ENCODE data around the gene TMEM175. TPM values are rescaled to one million over a fixed set of nuclear protein-coding genes. Genes with fewer than 3 reads are reported as not detected.

TMEM175 gene
- total and polyA plus RNA-seq, 2 donors (not counting 1 experiment from before 2014, with no cell fraction given), result 44.4 to 432 TPM

DNA sequence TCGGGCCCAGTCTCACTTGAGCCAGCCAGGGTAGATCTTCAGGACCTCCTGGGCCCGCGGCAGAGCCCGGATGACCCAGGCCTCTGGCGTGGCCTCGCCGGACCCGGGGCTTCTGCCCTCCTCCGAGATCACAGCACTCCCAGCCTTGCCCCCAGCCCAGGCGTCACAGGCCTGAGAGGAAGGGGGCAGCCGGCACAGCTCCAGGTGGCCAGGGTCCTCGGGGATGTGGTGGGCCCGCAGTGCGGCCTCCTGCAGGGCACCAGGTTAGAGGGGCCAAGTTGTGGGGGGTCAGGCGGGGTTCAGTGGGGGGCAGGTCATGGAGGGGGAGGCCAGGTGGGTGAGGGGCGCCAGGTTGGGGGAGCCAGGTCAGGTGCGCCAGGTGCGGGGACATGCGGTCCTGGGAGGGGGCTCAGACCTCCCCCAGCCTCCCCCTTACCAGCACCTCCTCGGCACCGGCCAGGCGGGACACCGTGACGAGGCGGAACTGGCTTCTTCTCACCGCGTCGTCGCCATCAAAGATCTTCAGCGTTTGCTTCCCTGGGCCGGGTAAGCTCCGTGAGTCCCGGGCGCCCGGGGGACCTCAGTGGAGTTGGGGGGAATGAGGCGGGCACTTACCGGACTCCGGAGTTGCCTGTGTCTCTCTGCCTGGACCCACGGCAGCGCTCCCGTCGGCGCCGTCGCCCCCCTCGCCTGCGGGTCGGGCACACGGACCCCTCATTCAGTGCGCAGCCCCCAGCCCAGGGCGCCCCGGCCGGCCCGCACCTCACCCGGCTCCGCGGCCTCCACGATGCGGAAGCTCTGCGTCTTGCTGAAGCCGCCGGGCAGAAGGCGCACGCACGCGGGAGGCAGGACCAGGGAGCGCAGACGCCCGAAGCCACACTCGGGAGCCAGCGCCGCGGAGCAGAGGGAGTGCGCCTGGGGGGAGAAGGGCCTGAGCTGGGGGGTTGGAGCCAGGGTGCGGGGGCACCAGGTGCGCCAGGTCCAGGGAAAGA is 35.1 kb downstream of the TMEM175 start:
- Histone ChIP-seq H3K4me2 (replicated peaks; ENCODE audit: low read depth, low read length, poor library complexity, severe bottlenecking) (peak overlapping the region; percentile 63), H3K9ac (ENCODE audit: low read length) (no peak overlapping the region), H3K4me1 (ENCODE audit: control insufficient read depth in 2 of 2, insufficient read depth in 2 of 2, low read length in 2 of 2) (peaks cover 11 to 25% of the 10 kb centered on the region in 2 donors), H3K79me2 (ENCODE audit: control insufficient read depth, insufficient read depth, low read length) (peaks cover 24% of the 10 kb centered on the region), H3K4me3 (ENCODE audit: control extremely low read depth in 1 of 5, extremely low read depth in 1 of 5, insufficient read depth in 1 of 5, low read depth in 2 of 5, low read length in 4 of 5) (peak overlapping the region in 1 of 5 experiments; percentile 5), H3K36me3 (replicated peaks in 1 of 2; ENCODE audit: control extremely low read depth in 1 of 2, control insufficient read depth in 1 of 2, extremely low read depth in 1 of 2, insufficient read depth in 2 of 2, low read length in 1 of 2) (peaks cover 0 to 6% of the 10 kb centered on the region in 2 experiments), H3K9me3 (ENCODE audit: control extremely low read depth in 1 of 3, control insufficient read depth in 2 of 3, insufficient read depth in 1 of 3, low read length in 2 of 3) (no peaks in the 10 kb centered on the region), H2AFZ (ENCODE audit: insufficient read depth, low read depth, low read length, poor library complexity, severe bottlenecking) (no peak overlapping the region), H4K20me1 (ENCODE audit: control insufficient read depth, insufficient read depth, low read length, poor library complexity, severe bottlenecking) (peaks cover 62% of the 10 kb centered on the region), H3K27ac (ENCODE audit: low read length in 2 of 2) (no peak overlapping the region), H3K27me3 (replicated peaks in 1 of 4; ENCODE audit: control extremely low read depth in 1 of 4, control insufficient read depth in 3 of 4, insufficient read depth in 4 of 4, low read length in 3 of 4) (peaks cover 0 to 6% (median under 1%) of the 10 kb centered on the region in 4 experiments)
- Mint-ChIP-seq H3K9me3 (ENCODE audit: insufficient read depth) (no peaks in the 10 kb centered on the region), H3K4me3 (no peak overlapping the region), H3K27me3 (no peaks in the 10 kb centered on the region), H3K4me1 (peaks cover 9% of the 10 kb centered on the region), H3K27ac (no peak overlapping the region)
- 37% methylated on average over 67 of the region's 76 CpGs for WGBS (ENCODE audit: insufficient coverage)
- ChIA-PET POLR2A (no interaction called here), CTCF (interaction anchor here (0.9 to 1.2 kb wide), 2 partner anchors 20 to 86 kb away, joined by 3 read pairs; partner anchors contain the start of gene IDUA)
- no peak for ATAC-seq (ENCODE audit: low read depth)
- intact Hi-C loops (cut with micrococcal nuclease), result no loop called here
- DNase-seq, result peak; percentile 51
- TF ChIP-seq EZH2 (IDR thresholded peaks at IDR 0.05; ENCODE audit: borderline replicate concordance, insufficient read depth, low read depth, low read length, poor library complexity, severe bottlenecking), result no peak
- TF ChIP-seq, protein P1, sequence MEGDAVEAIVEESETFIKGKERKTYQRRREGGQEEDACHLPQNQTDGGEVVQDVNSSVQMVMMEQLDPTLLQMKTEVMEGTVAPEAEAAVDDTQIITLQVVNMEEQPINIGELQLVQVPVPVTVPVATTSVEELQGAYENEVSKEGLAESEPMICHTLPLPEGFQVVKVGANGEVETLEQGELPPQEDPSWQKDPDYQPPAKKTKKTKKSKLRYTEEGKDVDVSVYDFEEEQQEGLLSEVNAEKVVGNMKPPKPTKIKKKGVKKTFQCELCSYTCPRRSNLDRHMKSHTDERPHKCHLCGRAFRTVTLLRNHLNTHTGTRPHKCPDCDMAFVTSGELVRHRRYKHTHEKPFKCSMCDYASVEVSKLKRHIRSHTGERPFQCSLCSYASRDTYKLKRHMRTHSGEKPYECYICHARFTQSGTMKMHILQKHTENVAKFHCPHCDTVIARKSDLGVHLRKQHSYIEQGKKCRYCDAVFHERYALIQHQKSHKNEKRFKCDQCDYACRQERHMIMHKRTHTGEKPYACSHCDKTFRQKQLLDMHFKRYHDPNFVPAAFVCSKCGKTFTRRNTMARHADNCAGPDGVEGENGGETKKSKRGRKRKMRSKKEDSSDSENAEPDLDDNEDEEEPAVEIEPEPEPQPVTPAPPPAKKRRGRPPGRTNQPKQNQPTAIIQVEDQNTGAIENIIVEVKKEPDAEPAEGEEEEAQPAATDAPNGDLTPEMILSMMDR (IDR thresholded peaks at IDR 0.05), result no peak

DNA sequence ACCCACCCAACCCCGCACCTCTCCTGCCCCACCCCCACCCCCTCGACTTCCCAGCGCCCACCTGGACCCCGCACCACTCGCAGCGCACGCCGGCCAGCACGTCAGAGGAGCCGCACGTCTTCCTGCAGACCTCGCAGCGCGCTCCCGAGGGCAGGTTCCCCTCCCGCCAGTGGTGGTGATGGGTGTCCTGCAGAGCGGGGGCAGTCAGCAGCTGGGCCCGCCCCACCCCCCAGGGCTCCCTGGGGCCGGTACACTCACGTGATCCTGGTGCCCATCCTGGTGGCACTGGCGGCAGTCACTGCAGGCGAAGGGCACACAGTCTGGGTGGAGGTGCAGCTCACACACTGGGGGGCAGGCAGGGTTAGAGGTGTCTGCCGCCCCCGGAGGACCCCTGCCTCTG is 36.0 kb downstream of the TMEM175 start:
- ChIA-PET POLR2A (no interaction called here), CTCF (interaction anchor here (1.2 kb wide), 1 partner anchor 19 kb away, joined by 3 read pairs; the partner anchor contains the start of gene IDUA)
- peak overlapping the region; percentile 63 for H3K4me2 ChIP-seq (replicated peaks; ENCODE audit: low read depth, low read length, poor library complexity, severe bottlenecking)
- Mint-ChIP-seq H3K9me3 (ENCODE audit: insufficient read depth) (no peaks in the 10 kb centered on the region), H3K4me1 (peaks cover 9% of the 10 kb centered on the region), H3K27me3 (no peaks in the 10 kb centered on the region), H3K4me3 (no peak overlapping the region), H3K27ac (no peak overlapping the region)
- no peak for DNase-seq
- peaks cover 14 to 29% of the 10 kb centered on the region in 2 donors for H3K4me1 ChIP-seq (ENCODE audit: control insufficient read depth in 2 of 2, insufficient read depth in 2 of 2, low read length in 2 of 2)
- H3K27me3 ChIP-seq (replicated peaks in 1 of 4; ENCODE audit: control extremely low read depth in 1 of 4, control insufficient read depth in 3 of 4, insufficient read depth in 4 of 4, low read length in 3 of 4), result peaks cover 0 to 6% (median under 1%) of the 10 kb centered on the region in 4 experiments
- H4K20me1 ChIP-seq (ENCODE audit: control insufficient read depth, insufficient read depth, low read length, poor library complexity, severe bottlenecking), result peaks cover 68% of the 10 kb centered on the region
- TF ChIP-seq, protein P1 (IDR thresholded peaks at IDR 0.05), result no peak
- TF ChIP-seq EZH2 (IDR thresholded peaks at IDR 0.05; ENCODE audit: borderline replicate concordance, insufficient read depth, low read depth, low read length, poor library complexity, severe bottlenecking), result no peak
- H3K79me2 ChIP-seq (ENCODE audit: control insufficient read depth, insufficient read depth, low read length), result peaks cover 24% of the 10 kb centered on the region
- H3K9ac ChIP-seq (ENCODE audit: low read length), result no peak overlapping the region
- ATAC-seq (ENCODE audit: low read depth), result no peak
- H3K4me3 ChIP-seq (ENCODE audit: control extremely low read depth in 1 of 5, extremely low read depth in 1 of 5, insufficient read depth in 1 of 5, low read depth in 2 of 5, low read length in 4 of 5), result no peak overlapping the region
- H3K9me3 ChIP-seq (ENCODE audit: control extremely low read depth in 1 of 3, control insufficient read depth in 2 of 3, insufficient read depth in 1 of 3, low read length in 2 of 3), result no peaks in the 10 kb centered on the region
- WGBS (ENCODE audit: insufficient coverage), result 29% methylated on average over 15 of the region's 24 CpGs
- H3K36me3 ChIP-seq (replicated peaks in 1 of 2; ENCODE audit: control extremely low read depth in 1 of 2, control insufficient read depth in 1 of 2, extremely low read depth in 1 of 2, insufficient read depth in 2 of 2, low read length in 1 of 2), result peaks cover 0 to 6% of the 10 kb centered on the region in 2 experiments
- intact Hi-C loops (cut with micrococcal nuclease), result no loop called here
- no peak overlapping the region for H2AFZ ChIP-seq (ENCODE audit: insufficient read depth, low read depth, low read length, poor library complexity, severe bottlenecking)
- no peak overlapping the region for H3K27ac ChIP-seq (ENCODE audit: low read length in 2 of 2)
